ENCODE measurements around the gene CD96. TPM values are rescaled to one million over a fixed set of nuclear protein-coding genes. Genes with fewer than 3 reads are reported as not detected.

The CD96 gene
- polyA plus RNA-seq, 1 experiment: 0.12 TPM

GRCh38 chr3:111593666-111594065 lies 51.7 kb downstream of the CD96 start:
- ChIA-PET POLR2A (no interaction called here), CTCF (interaction anchor here (2.9 to 3.9 kb wide), 2 partner anchors 15 to 98 kb away, joined by 15 to 20 read pairs; no protein-coding TSS in a partner anchor)
- no peak for TF ChIP-seq CTCF (IDR thresholded peaks at IDR 0.05; ENCODE audit: low read depth, low read length)
- Histone ChIP-seq H3K27ac (ENCODE audit: low read depth, low read length) (peak overlapping the region; percentile 65), H3K9me3 (ENCODE audit: control insufficient read depth, insufficient read depth, low read length) (peaks cover 4% of the 10 kb centered on the region; the same call in 1 of the 2 replicates), H3K4me3 (ENCODE audit: low read depth, low read length) (no peak overlapping the region), H3K27me3 (ENCODE audit: control insufficient read depth, insufficient read depth, low read length) (no peaks in the 10 kb centered on the region)
- no peak for DNase-seq (ENCODE audit: low read depth, low spot score)

- Histone ChIP-seq H3K4me3 (ENCODE audit: low read depth, low read length) (no peak overlapping the region), H3K27ac (ENCODE audit: low read depth, low read length) (peak overlapping the region; percentile 65), H3K9me3 (ENCODE audit: control insufficient read depth, insufficient read depth, low read length) (peaks cover 4% of the 10 kb centered on the region; the same call in 1 of the 2 replicates), H3K27me3 (ENCODE audit: control insufficient read depth, insufficient read depth, low read length) (no peaks in the 10 kb centered on the region)
- TF ChIP-seq CTCF (IDR thresholded peaks at IDR 0.05; ENCODE audit: low read depth, low read length): no peak
- POLR2A ChIA-PET: no interaction called here
- CTCF ChIA-PET: interaction anchor here (0.8 to 3.9 kb wide), 4 partner anchors 16 to 97 kb away, joined by 3 to 20 read pairs (median 9); no protein-coding TSS in a partner anchor
- DNase-seq (ENCODE audit: low read depth, low spot score): peak; percentile 72
These were observed 52.2 kb downstream of the CD96 start for GRCh38 chr3:111594205-111594604.

- Histone ChIP-seq H3K4me3 (ENCODE audit: low read depth, low read length) (no peak overlapping the region), H3K27me3 (ENCODE audit: control insufficient read depth, insufficient read depth, low read length) (no peaks in the 10 kb centered on the region), H3K27ac (ENCODE audit: low read depth, low read length) (peak overlapping the region; percentile 65), H3K9me3 (ENCODE audit: control insufficient read depth, insufficient read depth, low read length) (peaks cover 4% of the 10 kb centered on the region; the same call in 1 of the 2 replicates)
- ChIA-PET CTCF (interaction anchor here (0.8 to 3.9 kb wide), 4 partner anchors 17 to 97 kb away, joined by 3 to 20 read pairs (median 9); no protein-coding TSS in a partner anchor), POLR2A (interaction anchor here (0.6 kb wide), 1 partner anchor 137 kb away, joined by 3 read pairs; no protein-coding TSS in a partner anchor)
- DNase-seq (ENCODE audit: low read depth, low spot score): no peak
- no peak for TF ChIP-seq CTCF (IDR thresholded peaks at IDR 0.05; ENCODE audit: low read depth, low read length)
These were observed 52.8 kb downstream of the CD96 start for GRCh38 chr3:111594781-111595180.

- no peak for DNase-seq (ENCODE audit: low read depth, low spot score)
- H3K4me3 ChIP-seq (ENCODE audit: low read depth, low read length): no peak within 1 kb of the TSS
- peak within 1 kb of the TSS; percentile 65 for H3K27ac ChIP-seq (ENCODE audit: low read depth, low read length)
- H3K9me3 ChIP-seq (ENCODE audit: control insufficient read depth, insufficient read depth, low read length): peaks cover 4% of the 10 kb centered on the region; the same call in 1 of the 2 replicates
- CTCF ChIA-PET: interaction anchor here (0.5 to 3.9 kb wide), 4 partner anchors 17 to 373 kb away, joined by 3 to 20 read pairs (median 9); no protein-coding TSS in a partner anchor
- TF ChIP-seq CTCF (IDR thresholded peaks at IDR 0.05; ENCODE audit: low read depth, low read length): no peak
- no peaks in the 10 kb centered on the region for H3K27me3 ChIP-seq (ENCODE audit: control insufficient read depth, insufficient read depth, low read length)
- POLR2A ChIA-PET: interaction anchor here (0.6 kb wide), 1 partner anchor 136 kb away, joined by 3 read pairs; no protein-coding TSS in a partner anchor
These were observed 53.2 kb downstream of the CD96 start, which contains the start of gene ZBED2 for GRCh38 chr3:111595232-111595631. TSS of gene ZBED2 (minus strand) at chr3:111595346. CDS start at chr3:111594201, 1,145 bp downstream.

GRCh38 chr3:111596328-111596727 lies 54.3 kb downstream of the CD96 start:
- CTCF ChIA-PET: no interaction called here
- no peak for DNase-seq (ENCODE audit: low read depth, low spot score)
- TF ChIP-seq CTCF (IDR thresholded peaks at IDR 0.05; ENCODE audit: low read depth, low read length): no peak
- H3K27ac ChIP-seq (ENCODE audit: low read depth, low read length): no peak overlapping the region
- no peak overlapping the region for H3K4me3 ChIP-seq (ENCODE audit: low read depth, low read length)
- POLR2A ChIA-PET: no interaction called here
- H3K9me3 ChIP-seq (ENCODE audit: control insufficient read depth, insufficient read depth, low read length): peaks cover 4% of the 10 kb centered on the region; the same call in 1 of the 2 replicates
- no peaks in the 10 kb centered on the region for H3K27me3 ChIP-seq (ENCODE audit: control insufficient read depth, insufficient read depth, low read length)
